GM18951 (cell line): Measurements from ENCODE around the gene SUMO3.

Experiments used
- POLR2A ChIP-seq: IDR thresholded peaks from 4 replicates; pipeline ENCODE4 v1.6.1; 2011; ENCODE audit warnings: mild to moderate bottlenecking; ENCODE audit not compliant: insufficient read length, insufficient read depth; ENCODE audit errors: extremely low read depth
- in situ Hi-C: fragments of 300-500 bp; cut with MboI; formaldehyde crosslinking; loops from one replicate; pipeline ENCODE4 v1.12.0; 2022; ENCODE audit warnings: low sequenced_read_pairs, mixed read lengths, inconsistent platforms; ENCODE audit not compliant: unreplicated experiment

Gene SUMO3

DNA sequence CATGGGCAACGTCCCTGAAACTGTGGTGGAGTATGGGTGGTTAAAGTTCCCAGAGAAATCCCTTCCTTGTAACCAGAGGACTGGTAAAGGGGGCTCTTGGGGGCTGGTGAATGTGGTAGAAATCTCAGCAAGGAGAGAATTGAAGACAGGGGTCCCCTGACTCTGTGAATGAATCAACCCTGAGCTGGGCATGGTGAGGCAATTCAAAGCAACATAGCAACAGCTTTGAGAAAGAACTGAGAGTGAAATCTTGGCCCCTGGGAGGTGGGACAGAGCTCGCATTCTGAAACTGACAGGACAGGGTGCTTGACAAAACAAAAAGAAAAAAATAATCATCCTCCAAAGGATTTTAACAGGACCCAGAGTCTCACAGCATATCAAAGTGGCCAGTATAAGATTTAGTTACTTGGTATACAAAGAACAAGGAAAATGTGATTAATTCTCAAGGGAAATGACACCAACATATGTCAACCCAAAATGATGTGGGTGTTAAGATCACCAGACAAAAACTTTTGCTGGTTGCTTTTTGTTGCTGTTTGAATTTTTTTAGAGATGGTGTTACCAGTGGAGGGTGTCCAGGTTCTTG is 11.7 kb upstream of the SUMO3 start:
- in situ Hi-C loops = no loop called here

DNA sequence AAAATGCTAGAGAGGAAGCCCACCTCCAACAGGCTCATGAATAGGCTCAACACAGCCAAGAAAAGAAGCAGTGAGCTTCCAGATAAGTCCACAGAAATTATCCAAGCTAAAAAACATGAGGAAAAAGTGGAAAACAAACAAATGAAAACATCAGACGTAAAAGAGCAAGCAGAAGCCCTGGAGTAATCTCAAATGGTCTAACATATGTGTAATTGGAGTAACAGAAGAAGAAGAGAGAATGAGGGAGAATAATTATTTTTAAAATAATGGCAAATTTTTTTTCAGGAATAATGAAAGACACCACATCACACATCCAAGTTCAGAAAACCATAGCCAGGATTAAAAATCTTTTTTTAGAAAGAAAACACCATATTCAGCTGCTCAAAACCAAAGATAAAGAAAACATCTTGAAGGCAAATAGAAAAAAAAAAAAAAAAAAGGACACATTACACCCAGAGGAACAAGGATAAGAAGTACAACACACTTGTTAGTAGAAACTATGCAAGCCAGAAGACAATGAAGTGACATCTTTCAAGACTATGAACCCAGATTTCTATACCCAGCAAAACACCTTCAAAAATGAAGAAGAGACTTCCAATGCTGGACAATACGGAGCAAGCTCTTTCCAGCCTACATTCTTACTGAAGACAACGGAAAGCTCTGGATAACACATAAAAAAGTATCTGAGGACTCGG is 10.6 kb upstream of the SUMO3 start:
- in situ Hi-C loops = no loop called here
- TF ChIP-seq POLR2A = no peak

More for the DNA sequence above, 11.7 kb upstream of the SUMO3 start:
- no peak for TF ChIP-seq POLR2A

DNA sequence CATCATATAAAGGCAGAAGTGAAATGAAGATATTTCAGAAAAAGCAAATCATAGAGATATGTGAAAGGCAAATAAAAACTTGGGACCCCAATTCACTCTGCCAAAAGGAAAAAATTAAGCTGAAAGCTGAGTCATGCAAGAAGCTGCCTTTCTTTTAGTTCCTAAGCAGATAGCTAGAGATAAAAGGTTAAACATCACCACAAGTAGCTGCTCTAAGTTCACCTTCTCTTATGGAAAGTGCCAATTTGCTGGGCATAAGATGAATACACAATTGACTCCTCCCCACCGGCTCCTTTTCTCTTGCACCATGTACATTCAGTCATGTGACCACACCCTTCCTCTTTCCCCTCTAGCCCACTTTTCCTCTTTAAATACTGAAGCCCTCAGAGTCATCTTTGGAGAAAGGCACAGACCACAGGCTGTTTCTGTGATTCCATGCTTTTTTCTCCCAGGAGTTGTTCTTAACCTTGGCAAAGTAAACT is 5.4 kb upstream of the SUMO3 start:
- in situ Hi-C loops = no loop called here
- TF ChIP-seq POLR2A = no peak

DNA sequence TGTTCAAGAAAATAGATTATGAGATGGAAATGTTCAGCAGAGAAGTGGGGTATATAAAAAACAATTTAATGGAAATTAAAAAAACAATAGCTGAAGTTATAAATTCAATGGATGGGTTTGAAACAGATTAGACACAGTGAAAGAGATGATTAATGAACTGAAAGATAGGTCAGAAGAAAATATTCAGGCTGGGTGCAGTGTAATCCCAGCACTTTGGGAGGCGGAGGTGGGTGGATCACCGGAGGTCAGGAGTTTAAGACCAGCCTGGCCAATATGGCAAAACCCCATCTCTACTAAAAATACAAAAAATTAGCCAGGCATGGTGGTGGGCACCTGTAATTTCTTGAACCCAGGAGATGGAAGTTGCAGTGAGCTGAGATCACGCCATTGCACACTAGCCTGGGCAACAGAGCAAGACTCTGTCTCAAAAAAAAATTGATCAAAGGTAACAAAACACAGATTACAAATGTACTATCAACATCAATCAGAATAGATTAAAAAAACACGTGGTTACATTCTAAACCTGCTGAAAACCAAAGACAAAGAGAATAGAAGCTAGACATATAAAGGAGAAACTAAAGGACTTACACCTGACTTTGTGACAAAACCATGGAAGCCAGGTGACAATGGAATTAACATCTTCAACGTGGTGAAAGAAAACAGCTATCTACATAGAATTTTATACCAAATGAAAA is 4.8 kb upstream of the SUMO3 start:
- TF ChIP-seq POLR2A = no peak
- in situ Hi-C loops = no loop called here

- no peak for TF ChIP-seq POLR2A
- in situ Hi-C loops = no loop called here
These were observed 3.0 kb upstream of the SUMO3 start for GRCh38 chr21:44820851-44821250.

DNA sequence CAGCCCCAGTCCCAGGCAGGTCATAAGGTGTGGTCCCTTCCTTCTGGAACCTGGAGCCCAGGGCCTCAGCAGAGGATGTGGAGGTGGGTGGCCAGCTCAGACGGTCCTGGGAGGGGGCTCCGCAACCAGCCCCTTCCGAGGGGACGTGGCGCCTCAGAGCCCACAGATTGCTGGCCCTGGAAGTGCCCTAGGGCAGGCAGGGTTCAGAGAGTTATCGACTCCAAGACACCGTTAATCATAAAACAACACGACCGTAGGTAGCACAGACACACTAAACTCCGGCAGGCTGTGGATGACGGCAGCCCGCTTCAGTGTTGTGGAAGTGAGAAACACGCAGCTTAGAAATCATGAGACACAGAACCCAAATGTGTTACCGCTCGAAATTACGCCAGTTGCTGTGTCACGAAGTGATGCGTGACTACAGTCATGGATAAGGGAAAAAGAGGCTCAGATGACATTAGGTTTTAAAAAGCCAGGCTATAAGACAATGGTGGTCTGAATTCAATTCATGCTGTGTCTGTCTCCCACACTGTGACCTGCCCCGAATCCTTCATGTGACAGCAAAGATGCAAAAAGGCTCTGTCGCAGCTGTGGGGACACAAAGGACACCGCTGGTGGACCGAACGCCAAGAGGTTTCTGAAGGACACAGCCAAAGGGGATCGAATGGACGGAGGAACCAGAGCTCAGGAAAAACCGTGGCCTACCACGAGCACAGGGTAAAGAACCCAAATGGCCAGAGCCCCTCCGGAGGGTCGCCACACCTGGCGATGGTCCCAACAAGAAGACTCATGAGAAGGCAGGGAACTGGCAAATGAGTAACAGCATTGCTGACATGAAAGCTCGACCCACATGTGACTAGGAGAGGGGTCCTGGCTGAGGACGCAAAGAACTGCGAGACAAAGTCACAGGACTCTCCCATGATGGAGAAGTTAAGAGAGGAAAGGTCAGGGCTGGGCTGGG is 1.7 kb upstream of the SUMO3 start:
- no peak for TF ChIP-seq POLR2A
- in situ Hi-C loops = no loop called here

DNA sequence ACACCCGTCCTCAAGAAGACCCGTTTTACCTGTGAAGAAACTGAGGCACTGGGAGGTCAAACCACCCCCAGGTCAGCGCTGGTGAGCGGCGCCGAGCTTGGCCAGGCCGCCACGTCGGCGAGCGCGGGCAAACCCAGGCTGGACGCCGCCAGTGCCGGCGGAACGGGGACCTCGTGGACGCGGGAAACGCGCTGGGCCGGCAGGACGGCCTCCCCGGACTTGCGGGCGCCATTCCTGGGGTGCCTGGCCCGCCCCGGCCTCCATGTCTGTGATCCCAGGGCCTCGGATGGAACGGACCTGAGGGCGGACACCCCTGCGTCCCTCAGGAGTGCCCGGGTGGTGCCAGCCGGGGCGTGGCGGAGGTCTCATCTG is 764 bp upstream of the SUMO3 start:
- in situ Hi-C loops = no loop called here
- TF ChIP-seq POLR2A = no peak

GRCh38 chr21:44817506-44817880 is 369 bp downstream of the SUMO3 start:
- in situ Hi-C loops = no loop called here
- no peak for TF ChIP-seq POLR2A

- in situ Hi-C loops = no loop called here
- no peak for TF ChIP-seq POLR2A
These were observed 929 bp downstream of the SUMO3 start for GRCh38 chr21:44816761-44817505.

DNA sequence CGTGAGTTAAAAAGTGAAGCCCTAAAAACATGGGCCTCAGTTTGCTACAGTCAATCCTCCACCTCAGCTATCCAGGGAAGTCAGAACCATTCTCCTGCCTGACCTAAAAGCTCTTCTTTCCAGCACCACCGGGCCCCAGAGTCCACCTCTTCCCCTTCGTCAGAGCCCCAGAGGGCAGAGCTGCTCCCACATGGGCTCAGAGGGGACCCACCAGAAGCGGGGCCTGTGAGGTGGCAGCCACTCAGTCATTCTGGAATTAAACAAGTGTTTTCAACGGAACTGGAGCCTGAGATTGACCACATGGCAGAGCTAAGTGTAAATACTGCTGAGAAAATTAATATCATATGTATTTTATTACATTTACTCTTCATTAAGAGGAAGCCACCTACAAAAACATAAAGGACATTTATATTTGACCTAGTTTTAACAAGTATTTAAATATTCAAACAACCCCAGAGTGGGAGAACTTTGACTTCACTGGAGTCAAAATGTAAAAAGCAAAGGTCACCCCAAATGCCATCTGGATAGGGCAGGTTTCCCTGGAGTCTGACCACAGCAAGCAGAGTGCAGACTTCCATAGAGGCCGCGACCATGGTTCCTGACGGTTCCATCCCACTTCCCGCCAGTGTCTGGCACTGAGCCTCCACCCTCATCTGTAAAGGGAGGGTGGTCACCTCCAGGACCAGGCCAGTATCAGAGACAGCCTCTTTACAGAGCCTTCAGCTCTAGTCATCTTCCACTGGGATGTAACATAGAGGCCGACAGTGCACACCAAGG is 1.8 kb downstream of the SUMO3 start:
- in situ Hi-C loops = no loop called here

GRCh38 chr21:44815225-44815624 is 2.6 kb downstream of the SUMO3 start:
- in situ Hi-C loops = no loop called here
- TF ChIP-seq POLR2A = no peak

More for the DNA sequence above, 1.8 kb downstream of the SUMO3 start:
- TF ChIP-seq POLR2A = no peak
